SK-N-SH (cell line): Measurements from ENCODE around the gene PACSIN2. TPM values are rescaled to one million over a fixed set of nuclear protein-coding genes. Genes with fewer than 3 reads are reported as not detected.
"Not testable (repeated sequence)": the region's sequence is repeated elsewhere in the genome, so short reads cannot be mapped to it uniquely, and the experiment has no call there.

Experiments used
- CTCF ChIA-PET: fragments of 300-600, 350-600 bp; formaldehyde crosslinking; extraction: SDS; loops from one replicate; lab custom pipeline; 2021; lab: Yijun Ruan, JAX
- POLR2A ChIA-PET: fragments of 350-600 bp; sonication (Branson Sonifier 250); formaldehyde crosslinking; extraction: SDS; loops from one replicate; lab custom pipeline; 2020; ENCODE audit warnings: antibody characterized with exemption, inconsistent platforms; lab: Yijun Ruan, JAX
- DNase-seq: peaks from one replicate; pipeline ENCODE4 v3.0.0; 2012
- H2AFZ ChIP-seq: fragments of 200-600 bp; sonication (generic); 2 replicates; pipeline ENCODE4 v1.8.1; 2016; ENCODE audit warnings: antibody characterized with exemption, mild to moderate bottlenecking, low read depth
- H3F3A ChIP-seq: fragments of 200-600 bp; sonication (generic); replicated peaks from 2 replicates; pipeline ENCODE3; 2016; ENCODE audit warnings: antibody characterized with exemption, mild to moderate bottlenecking; ENCODE audit not compliant: insufficient read depth
- H3K27ac ChIP-seq, 2 experiments: fragments of 200-500 bp in 1 of 2; fragments of 200-600 bp in 1 of 2; sonication (Bioruptor generic) in 1 of 2; sonication (generic), shearing (Covaris generic) in 1 of 2; 2 replicates each; pipeline versions ENCODE4 v1.5.1 to v1.6.1; 2014 to 2016; ENCODE audit warnings: low read depth in 2 of 2, inconsistent platforms in 1 of 2, low read length in 1 of 2, mild to moderate bottlenecking in 1 of 2, mixed read lengths in 1 of 2
- H3K27me3 ChIP-seq: fragments of 200-600 bp; sonication (generic), shearing (Covaris generic); 2 replicates; pipeline ENCODE4 v1.6.1; 2016; ENCODE audit warnings: mixed run types; ENCODE audit not compliant: insufficient read depth
- H3K36me3 ChIP-seq, 2 experiments: fragments of 200-500 bp in 1 of 2; fragments of 200-600 bp in 1 of 2; sonication (Bioruptor generic) in 1 of 2; sonication (generic) in 1 of 2; replicated peaks in 1 of 2; 2 replicates each; pipeline versions ENCODE3 to v1.5.1; 2014 to 2016; ENCODE audit warnings: low read length in 1 of 2, mild to moderate bottlenecking in 1 of 2; ENCODE audit not compliant: insufficient read depth in 2 of 2, control insufficient read depth in 1 of 2
- H3K4me1 ChIP-seq, 2 experiments: fragments of 200-500 bp in 1 of 2; fragments of 200-600 bp in 1 of 2; sonication (Bioruptor generic) in 1 of 2; sonication (generic), shearing (Covaris generic) in 1 of 2; 2 replicates each; pipeline versions ENCODE4 v1.5.1 to v1.6.1; 2014 to 2016; ENCODE audit warnings: low read depth in 1 of 2, low read length in 1 of 2, mixed run types in 1 of 2; ENCODE audit not compliant: insufficient read depth in 2 of 2, control insufficient read depth in 1 of 2
- H3K4me2 ChIP-seq: fragments of 200-600 bp; sonication (generic), shearing (Covaris generic); 2 replicates; pipeline ENCODE4 v1.6.1; 2017; ENCODE audit warnings: mixed run types
- H3K4me3 ChIP-seq, 2 experiments: fragments of 200-500 bp in 1 of 2; fragments of 200-600 bp in 1 of 2; sonication (Bioruptor generic) in 1 of 2; sonication (generic), shearing (Covaris generic) in 1 of 2; 2 replicates each; pipeline versions ENCODE4 v1.5.1 to v1.8.1; 2014 to 2016; ENCODE audit warnings: low read depth in 2 of 2, inconsistent platforms in 1 of 2, low read length in 1 of 2, mild to moderate bottlenecking in 1 of 2, mixed read lengths in 1 of 2, moderate library complexity in 1 of 2
- H3K79me2 ChIP-seq: fragments of 200-600 bp; sonication (generic); 2 replicates; pipeline ENCODE4 v1.8.1; 2017; ENCODE audit warnings: mild to moderate bottlenecking; ENCODE audit not compliant: insufficient read depth
- H3K9ac ChIP-seq: fragments of 200-600 bp; sonication (generic); 2 replicates; pipeline ENCODE4 v1.6.1; 2017; ENCODE audit warnings: mixed run types
- H3K9me2 ChIP-seq: fragments of 200-600 bp; sonication (generic); 2 replicates; pipeline ENCODE4 v1.6.1; 2017; ENCODE audit warnings: mixed run types
- H3K9me3 ChIP-seq: fragments of 200-600 bp; sonication (generic); 2 replicates; pipeline ENCODE4 v1.6.1; 2017; ENCODE audit warnings: mixed run types, mild to moderate bottlenecking, moderate library complexity
- H4K20me1 ChIP-seq: fragments of 200-600 bp; sonication (generic); 2 replicates; pipeline ENCODE4 v1.6.1; 2017; ENCODE audit warnings: mild to moderate bottlenecking, mixed run types; ENCODE audit not compliant: insufficient read depth
- CHD2 ChIP-seq: fragments of 150-350 bp; IDR thresholded peaks from 2 replicates; pipeline ENCODE4 v1.6.1; 2018; ENCODE audit warnings: low read length; ENCODE audit not compliant: partially characterized antibody
- CTCF ChIP-seq: fragments of 200-600 bp; sonication (generic); IDR thresholded peaks from 2 replicates; pipeline ENCODE4 v1.6.1; 2017; ENCODE audit warnings: antibody characterized with exemption, mild to moderate bottlenecking, moderate library complexity
- ELF1 ChIP-seq: IDR thresholded peaks from 2 replicates; pipeline ENCODE4 v1.4.0; 2012
- EP300 ChIP-seq, 2 experiments: IDR thresholded peaks; 2 replicates each; pipeline versions ENCODE4 v1.4.0 to v1.6.1; 2012; ENCODE audit warnings: borderline replicate concordance in 1 of 2, low read depth in 1 of 2, low read length in 1 of 2
- EZH2phosphoT487 ChIP-seq: fragments of 200-600 bp; sonication (generic); IDR thresholded peaks from 2 replicates; pipeline ENCODE4 v1.6.1; 2017; ENCODE audit warnings: low read depth, mixed run types, mild to moderate bottlenecking, antibody characterized with exemption, moderate library complexity, borderline replicate concordance
- FOSL2 ChIP-seq: IDR thresholded peaks from 2 replicates; pipeline ENCODE4 v1.4.0; 2012; ENCODE audit warnings: low read depth, mild to moderate bottlenecking, moderate library complexity, borderline replicate concordance
- FOXJ3 ChIP-seq: sonication (generic); formaldehyde crosslinking; IDR thresholded peaks from 2 replicates; pipeline ENCODE4 v1.5.1; 2020; ENCODE audit warnings: mild to moderate bottlenecking, missing genetic modification reagents
- FOXM1 ChIP-seq: IDR thresholded peaks from 2 replicates; pipeline ENCODE4 v1.4.0; 2012; ENCODE audit warnings: low read depth, mild to moderate bottlenecking
- JUND ChIP-seq: IDR thresholded peaks from 2 replicates; pipeline ENCODE4 v1.4.0; 2012
- MEF2A ChIP-seq: IDR thresholded peaks from 2 replicates; pipeline ENCODE4 v1.4.0; 2012; ENCODE audit warnings: low read depth, borderline replicate concordance
- MXI1 ChIP-seq: IDR thresholded peaks from 2 replicates; pipeline ENCODE4 v1.6.1; 2012; ENCODE audit warnings: mild to moderate bottlenecking, low read depth, low read length, improper control_type of control experiment
- POLR2AphosphoS5 ChIP-seq: IDR thresholded peaks from 2 replicates; pipeline ENCODE4 v1.6.1; 2012; ENCODE audit warnings: low read depth, low read length
- RAD21 ChIP-seq: IDR thresholded peaks from 2 replicates; pipeline ENCODE4 v1.6.1; 2012; ENCODE audit warnings: mild to moderate bottlenecking, low read length
- RFX5 ChIP-seq: IDR thresholded peaks from 2 replicates; pipeline ENCODE4 v1.6.1; 2012; ENCODE audit warnings: mild to moderate bottlenecking, improper control_type of control experiment, low read length
- RXRA ChIP-seq: IDR thresholded peaks from 2 replicates; pipeline ENCODE4 v1.4.0; 2012; ENCODE audit warnings: low read depth, mild to moderate bottlenecking, borderline replicate concordance
- SIN3A ChIP-seq: IDR thresholded peaks from 2 replicates; pipeline ENCODE4 v1.6.1; 2012; ENCODE audit warnings: low read depth, mild to moderate bottlenecking, low read length, moderate library complexity, borderline replicate concordance
- TAF1 ChIP-seq: IDR thresholded peaks from 2 replicates; pipeline ENCODE4 v1.6.1; 2012; ENCODE audit warnings: low read depth, mild to moderate bottlenecking, low read length, moderate library complexity, borderline replicate concordance
- TEAD4 ChIP-seq: IDR thresholded peaks from 2 replicates; pipeline ENCODE4 v1.4.0; 2012; ENCODE audit warnings: mild to moderate bottlenecking, borderline replicate concordance; ENCODE audit not compliant: insufficient read depth
- WGBS: methylation state at CpG from one replicate; pipeline ENCODE4 v1.1.6; 2017; ENCODE audit warnings: low lambda C conversion rate; 5-methylcytosine and 5-hydroxymethylcytosine counted together
- polyA plus RNA-seq, 3 experiments: library from polyadenylated mRNA; depleted of rRNA; stranded (reverse); fragments of >200 nt; gene quantifications; 2 replicates each; pipeline ENCODE4 v1.2.3, GENCODE V29; 2012
- TF ChIP-seq, protein P1 (sequence below): fragments of 150-350 bp; IDR thresholded peaks from 2 replicates; pipeline ENCODE4 v1.6.1; 2017; ENCODE audit warnings: antibody characterized with exemption, low read length, low read depth, borderline replicate concordance
- TF ChIP-seq, protein P2 (sequence below): IDR thresholded peaks from 2 replicates; pipeline ENCODE4; 2012
- TF ChIP-seq, protein P3 (sequence below): IDR thresholded peaks from 2 replicates; pipeline ENCODE4 v1.4.0; 2012; ENCODE audit warnings: low read depth

The PACSIN2 gene
- polyA plus RNA-seq, 1 of the 3 experiments (the other 2 are of a cell fraction) = 60.5 TPM

DNA sequence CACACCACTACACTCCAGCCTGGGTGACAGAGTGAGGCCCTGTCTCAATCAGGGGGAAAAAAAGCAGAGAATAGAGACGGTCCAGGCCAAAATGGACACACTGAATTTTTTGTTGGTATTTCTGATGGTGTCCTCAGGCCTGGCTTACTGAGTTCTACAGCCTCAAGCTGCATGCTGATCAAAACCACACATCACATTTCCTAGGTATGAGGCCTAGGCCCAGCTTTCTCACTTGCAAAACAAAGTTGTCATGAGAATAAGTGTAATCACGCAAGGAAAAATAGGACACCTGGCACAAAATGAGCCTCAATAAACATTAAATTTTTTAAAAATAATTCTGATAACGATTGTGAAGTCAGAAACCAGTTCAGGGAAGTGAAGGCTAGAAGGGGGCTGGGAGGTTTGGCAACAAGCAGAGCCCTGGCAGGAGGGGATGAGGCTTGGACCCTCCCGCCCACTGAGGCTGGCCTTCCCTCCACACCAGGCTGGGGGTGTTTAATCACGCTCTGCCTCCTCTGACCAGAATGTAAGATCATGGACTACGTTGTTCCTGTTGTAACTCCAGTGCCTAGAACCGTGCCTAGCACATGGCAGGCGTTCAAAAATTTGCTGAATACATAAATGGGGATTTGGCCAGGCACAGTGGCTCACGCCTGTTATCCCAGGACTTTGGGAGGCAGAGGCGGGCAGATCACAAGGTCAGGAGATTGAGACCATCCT, 18.1 kb downstream of the PACSIN2 start (continued):
- TF ChIP-seq CHD2 (no peak), FOXJ3 (no peak), TEAD4 (no peak), MXI1 (no peak), SIN3A (no peak), RFX5 (no peak), POLR2AphosphoS5 (no peak)

DNA sequence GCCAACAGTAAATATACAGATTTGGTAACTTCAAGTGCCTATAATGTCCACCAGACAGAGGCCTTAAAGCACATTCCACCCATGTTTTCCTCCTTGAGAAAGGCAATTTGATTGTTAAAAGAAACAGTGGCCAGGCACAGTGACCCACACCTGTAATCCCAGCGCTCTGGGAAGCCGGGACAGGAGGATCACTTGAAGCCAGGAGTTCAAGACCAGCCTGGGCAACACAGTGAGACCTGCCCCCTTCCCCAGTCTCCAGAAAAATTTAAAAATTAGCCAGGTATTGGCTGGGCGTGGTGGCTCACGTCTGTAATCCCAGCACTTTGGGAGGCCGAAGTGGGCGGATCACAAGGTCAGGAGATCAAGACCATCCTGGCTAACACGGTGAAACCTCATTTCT, 19.3 kb downstream of the PACSIN2 start:
- H3K9me2 ChIP-seq, H3K9me3 ChIP-seq, H3K36me3 ChIP-seq, H3K27me3 ChIP-seq, DNase-seq, POLR2A ChIA-PET, H3K4me3 ChIP-seq, CTCF ChIA-PET, H3K4me2 ChIP-seq, H2AFZ ChIP-seq, H3K9ac ChIP-seq, H4K20me1 ChIP-seq: not testable (repeated sequence)
- Histone ChIP-seq H3K4me1 (peaks cover under 1 to 25% of the 10 kb centered on the region in 2 experiments; a peak in 2 of 4 replicates), H3K79me2 (peaks cover 88% of the 10 kb centered on the region), H3K27ac (peak overlapping the region in 1 of 2 experiments; percentile 72; a peak in 3 of 4 replicates), H3F3A (peaks cover 11% of the 10 kb centered on the region)
- WGBS = 68% methylated on average over 7 of the region's 7 CpGs

- Histone ChIP-seq H4K20me1 (peaks cover 7% of the 10 kb centered on the region), H3K4me1 (peaks cover 4 to 19% of the 10 kb centered on the region in 2 experiments; a peak in 2 of 4 replicates), H2AFZ (no peak overlapping the region), H3K4me2 (peak overlapping the region; percentile 65), H3K9me3 (no peaks in the 10 kb centered on the region), H3K79me2 (peaks cover 82% of the 10 kb centered on the region), H3K27ac (peak overlapping the region; percentile 43 to 72; a peak in 3 of 4 replicates), H3K9me2 (no peaks in the 10 kb centered on the region), H3K27me3 (no peaks in the 10 kb centered on the region), H3K4me3 (no peak overlapping the region), H3K9ac (peak overlapping the region; percentile 18; the same call in 1 of the 2 replicates), H3K36me3 (no peaks in the 10 kb centered on the region), H3F3A (peaks cover 16% of the 10 kb centered on the region)
- 29% methylated on average over 4 of the region's 9 CpGs for WGBS
- POLR2A ChIA-PET = no interaction called here
- no peak for DNase-seq
- CTCF ChIA-PET = no interaction called here
- TF ChIP-seq EZH2phosphoT487 (no peak), RXRA (no peak), TAF1 (no peak), ELF1 (no peak), CTCF (no peak), EP300 (IDR thresholded peaks at IDR 0.05; ENCODE audit: borderline replicate concordance in 1 of 2, low read depth in 1 of 2, low read length in 1 of 2) (no peak), SIN3A (no peak), RAD21 (no peak), CHD2 (no peak), FOXM1 (no peak), FOSL2 (peak; percentile 28; the same call in 1 of the 2 replicates), MEF2A (no peak), JUND (no peak), TEAD4 (no peak)
- TF ChIP-seq, protein P1, sequence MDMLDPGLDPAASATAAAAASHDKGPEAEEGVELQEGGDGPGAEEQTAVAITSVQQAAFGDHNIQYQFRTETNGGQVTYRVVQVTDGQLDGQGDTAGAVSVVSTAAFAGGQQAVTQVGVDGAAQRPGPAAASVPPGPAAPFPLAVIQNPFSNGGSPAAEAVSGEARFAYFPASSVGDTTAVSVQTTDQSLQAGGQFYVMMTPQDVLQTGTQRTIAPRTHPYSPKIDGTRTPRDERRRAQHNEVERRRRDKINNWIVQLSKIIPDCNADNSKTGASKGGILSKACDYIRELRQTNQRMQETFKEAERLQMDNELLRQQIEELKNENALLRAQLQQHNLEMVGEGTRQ = no peak
- TF ChIP-seq, protein P2, sequence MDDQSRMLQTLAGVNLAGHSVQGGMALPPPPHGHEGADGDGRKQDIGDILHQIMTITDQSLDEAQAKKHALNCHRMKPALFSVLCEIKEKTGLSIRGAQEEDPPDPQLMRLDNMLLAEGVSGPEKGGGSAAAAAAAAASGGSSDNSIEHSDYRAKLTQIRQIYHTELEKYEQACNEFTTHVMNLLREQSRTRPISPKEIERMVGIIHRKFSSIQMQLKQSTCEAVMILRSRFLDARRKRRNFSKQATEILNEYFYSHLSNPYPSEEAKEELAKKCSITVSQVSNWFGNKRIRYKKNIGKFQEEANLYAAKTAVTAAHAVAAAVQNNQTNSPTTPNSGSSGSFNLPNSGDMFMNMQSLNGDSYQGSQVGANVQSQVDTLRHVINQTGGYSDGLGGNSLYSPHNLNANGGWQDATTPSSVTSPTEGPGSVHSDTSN = peak; percentile 40; the same call in 1 of the 2 replicates
- TF ChIP-seq, protein P3, sequence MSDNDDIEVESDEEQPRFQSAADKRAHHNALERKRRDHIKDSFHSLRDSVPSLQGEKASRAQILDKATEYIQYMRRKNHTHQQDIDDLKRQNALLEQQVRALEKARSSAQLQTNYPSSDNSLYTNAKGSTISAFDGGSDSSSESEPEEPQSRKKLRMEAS = no peak
These were observed 19.9 kb downstream of the PACSIN2 start for GRCh38 chr22:42994917-42995562.
